HCT116 (cell line): ENCODE measurements around the gene ANKRD44. TPM values are rescaled to one million over a fixed set of nuclear protein-coding genes. Genes with fewer than 3 reads are reported as not detected.

Source experiments
- ATAC-seq: fragments of 200-7000 bp; cut with Tn5 transposase; 2 replicates; pipeline ENCODE4 v1.9.1; 2020; ENCODE audit warnings: mild to moderate bottlenecking, moderate library complexity
- BruUV-seq: library from RNA; stranded (reverse); fragments of 400-500 nt; replicated peaks from 2 replicates; lab custom pipeline; 2021; lab: Mats Ljungman, UMichigan
- CTCF ChIA-PET: fragments of 300-600 bp; sonication (Branson Sonifier 250); formaldehyde crosslinking; loops from one replicate; lab custom pipeline; 2021; ENCODE audit warnings: antibody characterized with exemption; lab: Charles Lee
- POLR2A ChIA-PET: fragments of 300-600, 350-600 bp; sonication (Branson Sonifier 250); formaldehyde crosslinking; loops from one replicate; lab custom pipeline; 2021; ENCODE audit warnings: antibody characterized with exemption; lab: Charles Lee
- RAD21 ChIA-PET, 2 experiments: fragments of 300-600 bp; sonication (Branson Sonifier 250); formaldehyde crosslinking; loops; one replicate each; lab custom pipeline; 2023; ENCODE audit warnings: low total read pairs in 2 of 2; ENCODE audit not compliant: uncharacterized antibody in 2 of 2, unreplicated experiment in 2 of 2, low non-redundant PET in 1 of 2; lab: Charles Lee
- DNase-seq: peaks from one replicate; pipeline ENCODE4 v3.0.0-alpha.2; 2010; ENCODE audit warnings: low read depth, low spot score
- H2AFZ ChIP-seq: fragments of 200-600 bp; shearing (Covaris generic), sonication (generic); 2 replicates; pipeline ENCODE4 v1.6.1; 2017; ENCODE audit warnings: low read depth, mixed run types, mixed read lengths, antibody characterized with exemption, low read length; ENCODE audit not compliant: poor library complexity, severe bottlenecking
- H3K27ac ChIP-seq: 2 replicates; pipeline ENCODE4 v1.5.1; 2012; ENCODE audit warnings: low read depth, low read length
- H3K27me3 ChIP-seq: fragments of 200-600 bp; sonication (generic); 2 replicates; pipeline ENCODE4 v1.6.1; 2016; ENCODE audit warnings: mixed run types, low read length, mixed read lengths; ENCODE audit not compliant: insufficient read depth
- H3K36me3 ChIP-seq, 2 experiments: fragments of 200-500 bp in 1 of 2; fragments of 200-600 bp in 1 of 2; sonication (Bioruptor generic) in 1 of 2; sonication (generic) in 1 of 2; 2 replicates each; pipeline versions ENCODE4 v1.5.1 to v1.6.1; 2014 to 2016; ENCODE audit warnings: low read length in 2 of 2, inconsistent platforms in 1 of 2, mixed read lengths in 1 of 2, mixed run types in 1 of 2; ENCODE audit not compliant: insufficient read depth in 2 of 2, control insufficient read depth in 1 of 2
- H3K4me1 ChIP-seq, 2 experiments: fragments of 200-600 bp in 1 of 2; sonication (generic) in 1 of 2; 2 replicates each; pipeline versions ENCODE4 v1.5.1 to v1.6.1; 2012 to 2017; ENCODE audit warnings: low read length in 2 of 2, inconsistent platforms in 1 of 2, mild to moderate bottlenecking in 1 of 2, mixed read lengths in 1 of 2, mixed run types in 1 of 2, moderate library complexity in 1 of 2; ENCODE audit not compliant: insufficient read depth in 2 of 2, control insufficient read depth in 1 of 2
- H3K4me2 ChIP-seq: fragments of 200-600 bp; sonication (generic); 2 replicates; pipeline ENCODE4 v1.6.1; 2017; ENCODE audit warnings: mixed run types, low read length, mixed read lengths
- H3K4me3 ChIP-seq, 2 experiments: fragments of 200-600 bp in 1 of 2; sonication (generic) in 1 of 2; replicated peaks in 1 of 2; 2 replicates each; pipeline ENCODE4 v1.5.1; 2011 to 2016; ENCODE audit warnings: low read length in 2 of 2, control low read depth in 1 of 2, low read depth in 1 of 2, mild to moderate bottlenecking in 1 of 2, mixed read lengths in 1 of 2, mixed run types in 1 of 2
- H3K79me2 ChIP-seq: fragments of 200-600 bp; sonication (generic); 2 replicates; pipeline ENCODE4 v1.6.1; 2017; ENCODE audit warnings: mild to moderate bottlenecking, mixed run types, low read length, moderate library complexity, mixed read lengths; ENCODE audit not compliant: insufficient read depth
- H3K9ac ChIP-seq: fragments of 200-600 bp; sonication (generic); 2 replicates; pipeline ENCODE4 v1.6.1; 2016; ENCODE audit warnings: low read length, mixed read lengths
- H3K9me2 ChIP-seq: fragments of 200-600 bp; sonication (generic), shearing (Covaris generic); 2 replicates; pipeline ENCODE4 v1.6.1; 2017; ENCODE audit warnings: mixed run types, mild to moderate bottlenecking, moderate library complexity; ENCODE audit not compliant: insufficient read depth
- H3K9me3 ChIP-seq, 2 experiments: fragments of 200-500 bp in 1 of 2; fragments of 200-600 bp in 1 of 2; sonication (Bioruptor generic) in 1 of 2; sonication (generic) in 1 of 2; 2 replicates each; pipeline ENCODE4 v1.6.1; 2014 to 2017; ENCODE audit warnings: low read length in 2 of 2, mixed read lengths in 2 of 2, inconsistent platforms in 1 of 2, low read depth in 1 of 2, mild to moderate bottlenecking in 1 of 2, mixed run types in 1 of 2, moderate library complexity in 1 of 2; ENCODE audit not compliant: control insufficient read depth in 1 of 2, insufficient read depth in 1 of 2
- H4K20me1 ChIP-seq: fragments of 200-600 bp; sonication (generic), shearing (Covaris generic); 2 replicates; pipeline ENCODE4 v1.6.1; 2017; ENCODE audit warnings: mixed run types, mild to moderate bottlenecking, moderate library complexity; ENCODE audit not compliant: insufficient read depth
- ATF3 ChIP-seq: IDR thresholded peaks from 2 replicates; pipeline ENCODE4 v1.6.1; 2012
- CBX3 ChIP-seq: IDR thresholded peaks from 2 replicates; pipeline ENCODE4 v1.6.1; 2012; ENCODE audit warnings: low read depth
- CEBPB ChIP-seq: IDR thresholded peaks from 2 replicates; pipeline ENCODE4 v1.6.1; 2012; ENCODE audit warnings: low read depth
- MAX ChIP-seq: IDR thresholded peaks from 2 replicates; pipeline ENCODE4 v1.6.1; 2012
- POLR2A ChIP-seq: IDR thresholded peaks from 2 replicates; pipeline ENCODE4 v1.7.0; 2011; ENCODE audit warnings: borderline replicate concordance; ENCODE audit not compliant: insufficient read depth, insufficient read length; ENCODE audit errors: extremely low read depth
- POLR2AphosphoS5 ChIP-seq: IDR thresholded peaks from 2 replicates; pipeline ENCODE4 v1.6.1; 2011; ENCODE audit warnings: mild to moderate bottlenecking, low read depth, low read length, moderate library complexity
- SRF ChIP-seq: IDR thresholded peaks from 2 replicates; pipeline ENCODE4 v1.6.1; 2012; ENCODE audit warnings: low read depth
- TCF7L2 ChIP-seq: IDR thresholded peaks from 2 replicates; pipeline ENCODE4 v1.7.0; 2011; ENCODE audit warnings: borderline replicate concordance, inconsistent platforms; ENCODE audit not compliant: insufficient read depth, insufficient read length; ENCODE audit errors: extremely low read depth
- YY1 ChIP-seq: IDR thresholded peaks from 2 replicates; pipeline ENCODE4 v1.6.1; 2011; ENCODE audit warnings: low read length, low read depth, moderate library complexity, mild to moderate bottlenecking; ENCODE audit not compliant: insufficient replicate concordance; ENCODE audit errors: extremely low read depth
- ZBTB33 ChIP-seq: IDR thresholded peaks from 2 replicates; pipeline ENCODE4 v1.6.1; 2011; ENCODE audit warnings: mild to moderate bottlenecking, low read length, moderate library complexity; ENCODE audit not compliant: insufficient replicate concordance; ENCODE audit errors: extremely low read depth
- ZFX ChIP-seq: fragments of 450-650 bp; IDR thresholded peaks from 2 replicates; pipeline ENCODE4 v1.6.1; 2017
- intact Hi-C: fragments of 100-400 bp; cut with micrococcal nuclease; formaldehyde crosslinking; loops from 2 replicates; pipeline ENCODE4 v1.10.0; 2022
- total RNA-seq: library from RNA; stranded (reverse); gene quantifications from one replicate; pipeline ENCODE4 v1.2.1, GENCODE V29; 2021; ENCODE audit not compliant: unreplicated experiment

ANKRD44 gene
- total RNA-seq, 1 experiment from 2014 or later: 2.7 TPM

DNA sequence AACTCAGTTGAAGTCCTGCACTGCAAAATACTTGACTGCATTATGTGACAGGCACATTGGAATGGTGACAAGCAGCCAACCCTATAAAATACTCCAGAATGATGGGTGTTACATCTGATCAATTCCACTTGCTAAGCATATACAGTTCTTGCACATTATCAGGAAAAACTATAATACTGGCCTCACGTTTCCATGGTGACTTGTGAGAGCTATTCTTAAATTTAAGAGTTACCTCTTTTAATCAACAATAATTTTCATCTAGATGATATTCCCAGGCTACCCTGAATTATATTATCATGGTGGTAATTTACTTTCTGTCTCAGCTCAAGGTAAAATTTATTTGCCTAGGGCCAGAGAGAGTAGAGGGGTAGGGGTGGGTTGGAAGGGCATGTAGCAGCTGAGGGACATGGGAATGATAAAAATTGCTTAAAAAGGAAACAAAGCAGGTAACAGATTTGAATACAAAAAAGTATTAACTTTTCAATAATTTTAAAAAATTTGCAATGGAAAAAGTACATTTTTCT, 251.7 kb downstream of the ANKRD44 start:
- ChIA-PET POLR2A (no interaction called here), RAD21 (no interaction called here), CTCF (interaction anchor here (0.7 kb wide), 1 partner anchor 173 kb away, joined by 3 read pairs; no protein-coding TSS in a partner anchor)
- intact Hi-C loops: no loop called here
- DNase-seq: no peak
- Histone ChIP-seq H3K9me2 (no peaks in the 10 kb centered on the region), H2AFZ (no peak overlapping the region), H3K4me2 (no peak overlapping the region), H3K36me3 (no peaks in the 10 kb centered on the region), H3K9me3 (no peaks in the 10 kb centered on the region), H3K4me3 (no peak overlapping the region), H3K27me3 (no peaks in the 10 kb centered on the region), H3K79me2 (no peaks in the 10 kb centered on the region), H3K9ac (no peak overlapping the region), H3K4me1 (no peaks in the 10 kb centered on the region), H4K20me1 (no peaks in the 10 kb centered on the region), H3K27ac (no peak overlapping the region)
- no peak for ATAC-seq
- no TSS peak for BruUV-seq
- TF ChIP-seq MAX (no peak), SRF (no peak), ZFX (no peak), POLR2AphosphoS5 (no peak), CBX3 (no peak), ATF3 (no peak), TCF7L2 (no peak), CEBPB (no peak), YY1 (no peak), ZBTB33 (no peak), POLR2A (no peak)
- TF ChIP-seq, all 23 proteins: peak for 0
